Skeletal muscle tissue (tissue), 4 donors: ENCODE data around the gene SSTR3. TPM values are rescaled to one million over a fixed set of nuclear protein-coding genes. Genes with fewer than 3 reads are reported as not detected.

ENCODE experiments used
- H3K27ac ChIP-seq: one replicate; pipeline ENCODE4 v1.7.0; 2013; ENCODE audit warnings: mild to moderate bottlenecking, low read depth, low read length, inconsistent platforms
- H3K27me3 ChIP-seq, 3 donors: one replicate each; pipeline ENCODE4 v1.7.0; 2013; ENCODE audit warnings: low read length in 3 of 3; ENCODE audit not compliant: control insufficient read depth in 3 of 3, insufficient read depth in 3 of 3
- H3K36me3 ChIP-seq, 3 donors: one replicate each; pipeline ENCODE4 v1.7.0; 2013; ENCODE audit warnings: low read length in 3 of 3; ENCODE audit not compliant: control insufficient read depth in 3 of 3, insufficient read depth in 3 of 3
- H3K4me1 ChIP-seq, 3 donors: one replicate each; pipeline ENCODE4 v1.7.0; 2013; ENCODE audit warnings: low read length in 3 of 3, mild to moderate bottlenecking in 3 of 3; ENCODE audit not compliant: control insufficient read depth in 3 of 3, insufficient read depth in 3 of 3
- H3K4me3 ChIP-seq, 3 donors: one replicate each; pipeline ENCODE4 v1.7.0; 2013; ENCODE audit warnings: low read length in 3 of 3
- H3K9ac ChIP-seq, 3 donors: one replicate each; pipeline ENCODE4 v1.7.0; 2013; ENCODE audit warnings: low read length in 3 of 3, mild to moderate bottlenecking in 3 of 3, moderate library complexity in 2 of 3, low read depth in 1 of 3
- H3K9me3 ChIP-seq, 3 donors: one replicate each; pipeline ENCODE4 v1.7.0; 2013; ENCODE audit warnings: low read length in 3 of 3; ENCODE audit not compliant: control insufficient read depth in 3 of 3
- total RNA-seq: library from RNA; depleted of rRNA; stranded (reverse); fragments of >200 nt; gene quantifications from one replicate; pipeline ENCODE4 v1.2.3, GENCODE V29; 2014
- donor health status: Osteomylitis.

Gene SSTR3
- total RNA-seq, 1 donor from 2014 or later = not detected

- Histone ChIP-seq H3K27me3 (no peaks in the 10 kb centered on the region), H3K9ac (peak overlapping the region; percentile 36 to 75 (median 75)), H3K27ac (peak overlapping the region; percentile 85), H3K9me3 (no peaks in the 10 kb centered on the region), H3K4me1 (peaks cover 32 to 38% (median 35%) of the 10 kb centered on the region in 3 donors), H3K36me3 (no peaks in the 10 kb centered on the region), H3K4me3 (peak overlapping the region; percentile 34 to 76 (median 60))
Observed at GRCh38 chr22:37187552-37187890, 24.8 kb downstream of the SSTR3 start.

GRCh38 chr22:37186997-37187522 is 25.2 kb downstream of the SSTR3 start:
- Histone ChIP-seq H3K27ac (peak overlapping the region; percentile 85), H3K9ac (peak overlapping the region in 1 of 3 donors; percentile 75), H3K9me3 (no peaks in the 10 kb centered on the region), H3K4me1 (peaks cover 32 to 38% (median 35%) of the 10 kb centered on the region in 3 donors), H3K27me3 (no peaks in the 10 kb centered on the region), H3K36me3 (no peaks in the 10 kb centered on the region), H3K4me3 (peak overlapping the region in 1 of 3 donors; percentile 76)

- H3K27ac ChIP-seq = peak overlapping the region; percentile 85
- no peaks in the 10 kb centered on the region for H3K27me3 ChIP-seq
- H3K4me1 ChIP-seq = peaks cover 32 to 38% (median 35%) of the 10 kb centered on the region in 3 donors
- H3K9me3 ChIP-seq = no peaks in the 10 kb centered on the region
- H3K4me3 ChIP-seq = no peak overlapping the region
- no peaks in the 10 kb centered on the region for H3K36me3 ChIP-seq
- H3K9ac ChIP-seq = no peak overlapping the region
Observed at GRCh38 chr22:37186228-37186996, 25.9 kb downstream of the SSTR3 start.

- H3K36me3 ChIP-seq = peaks cover 0 to 2% (median 0%) of the 10 kb centered on the region in 3 donors
- H3K4me1 ChIP-seq = peaks cover 32 to 38% (median 35%) of the 10 kb centered on the region in 3 donors
- no peak overlapping the region for H3K27ac ChIP-seq
- no peaks in the 10 kb centered on the region for H3K9me3 ChIP-seq
- H3K27me3 ChIP-seq = no peaks in the 10 kb centered on the region
- no peak overlapping the region for H3K9ac ChIP-seq
- no peak overlapping the region for H3K4me3 ChIP-seq
Observed at GRCh38 chr22:37185646-37186227, 26.5 kb downstream of the SSTR3 start.

GRCh38 chr22:37184816-37185541 is 27.3 kb downstream of the SSTR3 start:
- Histone ChIP-seq H3K27ac (no peak overlapping the region), H3K9me3 (no peaks in the 10 kb centered on the region), H3K4me1 (peaks cover 39 to 40% (median 39%) of the 10 kb centered on the region in 3 donors), H3K9ac (no peak overlapping the region), H3K4me3 (no peak overlapping the region), H3K36me3 (peaks cover 0 to 2% (median 0%) of the 10 kb centered on the region in 3 donors), H3K27me3 (no peaks in the 10 kb centered on the region)

DNA sequence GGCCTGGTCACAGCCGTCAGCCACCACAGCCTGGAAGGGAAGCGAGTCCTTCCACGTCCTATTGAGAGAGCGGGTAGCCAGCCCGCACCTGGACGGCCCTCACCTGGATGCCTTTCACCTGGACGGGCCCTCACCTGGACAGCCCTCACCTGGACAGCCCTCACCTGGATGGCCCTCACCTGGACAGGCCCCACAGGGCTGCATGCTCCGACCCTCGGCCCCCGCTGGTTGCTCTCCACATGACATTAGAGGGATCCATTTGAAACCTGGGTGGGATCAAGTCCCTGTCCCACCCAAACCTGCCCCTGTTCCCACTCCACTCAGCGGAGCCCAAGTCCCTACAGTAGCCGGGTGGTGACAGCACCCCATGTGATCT is 27.9 kb downstream of the SSTR3 start:
- no peak overlapping the region for H3K9ac ChIP-seq
- no peaks in the 10 kb centered on the region for H3K9me3 ChIP-seq
- H3K27ac ChIP-seq = no peak overlapping the region
- no peak overlapping the region for H3K4me3 ChIP-seq
- H3K27me3 ChIP-seq = no peaks in the 10 kb centered on the region
- H3K4me1 ChIP-seq = peaks cover 39 to 41% (median 39%) of the 10 kb centered on the region in 3 donors
- H3K36me3 ChIP-seq = peaks cover 0 to 2% (median 0%) of the 10 kb centered on the region in 3 donors

DNA sequence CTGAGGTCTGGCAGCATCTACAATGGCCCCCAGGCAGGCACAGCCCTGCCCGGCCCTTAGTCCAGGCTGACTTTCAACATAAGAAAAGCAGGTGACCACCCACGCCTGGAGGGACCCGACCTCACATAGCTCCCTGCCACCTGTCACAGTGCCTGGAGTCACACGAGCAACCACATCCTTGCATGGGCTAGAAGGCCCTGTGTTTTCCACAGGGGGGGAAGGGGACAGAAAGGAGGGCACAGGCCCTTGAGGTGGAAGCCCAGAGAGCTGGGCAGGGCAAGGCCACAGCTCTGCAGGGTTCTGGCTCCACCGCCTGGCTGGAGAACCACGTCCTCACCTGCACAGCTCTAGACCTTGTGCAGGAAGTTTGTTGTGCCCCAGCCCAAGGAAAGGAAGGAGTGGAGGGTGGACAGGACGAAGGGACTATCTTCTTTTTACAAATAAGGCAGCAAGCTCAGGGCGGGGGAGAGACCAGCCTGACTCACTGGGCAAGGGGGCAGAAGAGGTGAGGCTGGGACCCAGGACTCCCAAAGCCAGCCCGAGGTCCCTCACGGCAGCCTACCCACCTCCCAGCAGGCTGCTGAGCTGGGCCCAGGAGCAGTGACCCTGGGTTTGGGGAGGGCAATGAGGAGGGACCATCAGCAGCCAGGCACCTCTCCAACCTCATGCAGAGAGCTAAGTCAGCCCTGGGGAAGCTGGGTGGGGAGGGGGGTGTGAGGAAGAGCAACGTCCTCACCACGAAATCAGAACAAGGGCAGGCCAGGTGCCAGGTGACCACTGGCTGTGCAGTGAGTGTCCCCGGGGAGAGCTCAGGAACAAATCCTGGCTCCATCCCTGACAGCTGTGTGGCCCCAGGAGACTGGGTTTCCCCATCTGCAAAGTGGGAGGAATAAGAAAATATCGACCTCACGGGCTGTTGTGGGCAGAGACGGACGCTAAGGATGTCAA is 28.6 kb downstream of the SSTR3 start:
- no peak overlapping the region for H3K4me3 ChIP-seq
- H3K9ac ChIP-seq = peak overlapping the region in 1 of 3 donors; percentile 25
- H3K9me3 ChIP-seq = no peaks in the 10 kb centered on the region
- no peak overlapping the region for H3K27ac ChIP-seq
- H3K36me3 ChIP-seq = peaks cover 0 to 2% (median 0%) of the 10 kb centered on the region in 3 donors
- no peaks in the 10 kb centered on the region for H3K27me3 ChIP-seq
- H3K4me1 ChIP-seq = peaks cover 37 to 41% (median 38%) of the 10 kb centered on the region in 3 donors

- H3K27ac ChIP-seq = no peak overlapping the region
- H3K4me3 ChIP-seq = no peak overlapping the region
- peaks cover 37 to 41% (median 38%) of the 10 kb centered on the region in 3 donors for H3K4me1 ChIP-seq
- H3K36me3 ChIP-seq = peaks cover 0 to 2% (median 0%) of the 10 kb centered on the region in 3 donors
- no peak overlapping the region for H3K9ac ChIP-seq
- no peaks in the 10 kb centered on the region for H3K27me3 ChIP-seq
- H3K9me3 ChIP-seq = no peaks in the 10 kb centered on the region
Observed at GRCh38 chr22:37182949-37183245, 29.4 kb downstream of the SSTR3 start.
